Hepatocyte (in vitro differentiated cells): Measurements from ENCODE around the gene MUC2. TPM values are rescaled to one million over a fixed set of nuclear protein-coding genes. Genes with fewer than 3 reads are reported as not detected.

Experiments used
- DNase-seq: peaks from one replicate; pipeline ENCODE4 v3.0.0-alpha.2; 2016; ENCODE audit warnings: low spot score
- H2AFZ ChIP-seq: fragments of 200-600 bp; sonication (generic); 2 replicates; pipeline ENCODE4 v1.6.0; 2016; ENCODE audit warnings: antibody characterized with exemption, mild to moderate bottlenecking
- H3K27ac ChIP-seq: fragments of 200-600 bp; sonication (generic); 2 replicates; pipeline ENCODE4 v1.5.1; 2016; ENCODE audit warnings: mild to moderate bottlenecking
- H3K27me3 ChIP-seq: fragments of 200-600 bp; sonication (generic); 2 replicates; pipeline ENCODE4 v1.6.1; 2016
- H3K36me3 ChIP-seq: fragments of 200-600 bp; sonication (generic); replicated peaks from 2 replicates; pipeline ENCODE4 v1.5.1; 2016; ENCODE audit warnings: low read depth; ENCODE audit not compliant: insufficient read depth
- H3K4me1 ChIP-seq: fragments of 200-600 bp; sonication (generic); 2 replicates; pipeline ENCODE4 v1.5.1; 2016; ENCODE audit warnings: mild to moderate bottlenecking, moderate library complexity; ENCODE audit not compliant: insufficient read depth
- H3K4me2 ChIP-seq: fragments of 200-600 bp; sonication (generic); 2 replicates; pipeline ENCODE4 v1.6.0; 2016
- H3K4me3 ChIP-seq: fragments of 200-600 bp; sonication (generic); 2 replicates; pipeline ENCODE4 v1.5.1; 2016; ENCODE audit warnings: mild to moderate bottlenecking
- H3K79me2 ChIP-seq: fragments of 200-600 bp; sonication (generic); 2 replicates; pipeline ENCODE4 v1.6.0; 2017; ENCODE audit warnings: mild to moderate bottlenecking
- H3K9me2 ChIP-seq: fragments of 200-600 bp; sonication (generic); replicated peaks from 2 replicates; pipeline ENCODE4 v1.6.0; 2017; ENCODE audit warnings: mild to moderate bottlenecking; ENCODE audit not compliant: insufficient read depth
- H3K9me3 ChIP-seq: fragments of 200-600 bp; sonication (generic); 2 replicates; pipeline ENCODE4 v1.5.1; 2016; ENCODE audit warnings: low read depth, mild to moderate bottlenecking
- H4K20me1 ChIP-seq: fragments of 200-600 bp; sonication (generic); 2 replicates; pipeline ENCODE4 v1.6.0; 2016; ENCODE audit warnings: mild to moderate bottlenecking; ENCODE audit not compliant: insufficient read depth, poor library complexity, severe bottlenecking
- EZH2 ChIP-seq: fragments of 200-600 bp; sonication (generic); IDR thresholded peaks from 2 replicates; pipeline ENCODE4 v1.6.1; 2016; ENCODE audit warnings: antibody characterized with exemption, mild to moderate bottlenecking, borderline replicate concordance
- EZH2phosphoT487 ChIP-seq: fragments of 200-600 bp; sonication (generic); IDR thresholded peaks from one replicate; pipeline ENCODE4 v1.6.1; 2018; ENCODE audit warnings: antibody characterized with exemption, mild to moderate bottlenecking, low read depth, moderate library complexity; ENCODE audit not compliant: unreplicated experiment, severe bottlenecking
- WGBS: methylation state at CpG from one replicate; pipeline ENCODE4 v1.1.6; 2016; ENCODE audit warnings: low lambda C conversion rate; ENCODE audit errors: missing lambda C conversion rate; 5-methylcytosine and 5-hydroxymethylcytosine counted together
- polyA plus RNA-seq: library from polyadenylated mRNA; unstranded; fragments of >200 nt; fragmentation: Nextera tagmentation; extraction: Ambion mirVana; gene quantifications from 2 replicates; pipeline ENCODE4 v1.2.1, GENCODE V29; 2016
- total RNA-seq: library from RNA; depleted of rRNA; stranded (reverse); fragments of >200 nt; gene quantifications from 2 replicates; pipeline ENCODE4 v1.2.3, GENCODE V29; 2014
- TF ChIP-seq, protein P1 (sequence below): fragments of 200-600 bp; sonication (generic); IDR thresholded peaks from 2 replicates; pipeline ENCODE4 v1.5.1; 2016; ENCODE audit warnings: antibody characterized with exemption, mild to moderate bottlenecking; ENCODE audit not compliant: poor library complexity

Gene MUC2
- total and polyA plus RNA-seq, 2 experiments from 2014 or later: 0.77 to 6.7 TPM

DNA sequence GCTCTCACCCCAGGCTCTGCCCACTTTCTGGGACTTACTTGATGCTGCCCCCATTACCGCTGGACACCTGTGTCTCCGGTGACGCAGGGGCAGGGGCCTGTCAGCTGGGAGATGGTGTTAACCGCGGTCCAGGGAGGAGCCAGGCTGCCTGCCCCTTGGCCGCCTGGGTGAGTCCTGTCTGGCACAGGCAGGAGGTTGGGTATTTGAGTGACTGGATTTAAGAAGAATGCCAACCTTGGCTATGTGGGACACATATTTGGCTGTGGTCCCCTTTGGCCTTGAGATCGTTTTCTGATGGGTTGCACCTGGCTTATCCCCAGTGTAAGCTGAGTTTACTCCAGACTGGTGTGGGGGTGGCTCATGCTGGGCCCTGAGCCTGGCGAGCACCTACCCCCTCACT is 40.7 kb upstream of the MUC2 start:
- DNase-seq: no peak
- Histone ChIP-seq H3K9me3 (no peaks in the 10 kb centered on the region), H3K27me3 (no peaks in the 10 kb centered on the region), H3K9me2 (no peaks in the 10 kb centered on the region), H3K4me3 (no peak overlapping the region), H3K36me3 (no peaks in the 10 kb centered on the region), H4K20me1 (no peaks in the 10 kb centered on the region), H3K4me2 (no peak overlapping the region), H3K4me1 (no peaks in the 10 kb centered on the region), H2AFZ (no peak overlapping the region), H3K27ac (no peak overlapping the region), H3K79me2 (no peaks in the 10 kb centered on the region)
- WGBS: 93% methylated on average over 8 of the region's 8 CpGs
- TF ChIP-seq, protein P1, sequence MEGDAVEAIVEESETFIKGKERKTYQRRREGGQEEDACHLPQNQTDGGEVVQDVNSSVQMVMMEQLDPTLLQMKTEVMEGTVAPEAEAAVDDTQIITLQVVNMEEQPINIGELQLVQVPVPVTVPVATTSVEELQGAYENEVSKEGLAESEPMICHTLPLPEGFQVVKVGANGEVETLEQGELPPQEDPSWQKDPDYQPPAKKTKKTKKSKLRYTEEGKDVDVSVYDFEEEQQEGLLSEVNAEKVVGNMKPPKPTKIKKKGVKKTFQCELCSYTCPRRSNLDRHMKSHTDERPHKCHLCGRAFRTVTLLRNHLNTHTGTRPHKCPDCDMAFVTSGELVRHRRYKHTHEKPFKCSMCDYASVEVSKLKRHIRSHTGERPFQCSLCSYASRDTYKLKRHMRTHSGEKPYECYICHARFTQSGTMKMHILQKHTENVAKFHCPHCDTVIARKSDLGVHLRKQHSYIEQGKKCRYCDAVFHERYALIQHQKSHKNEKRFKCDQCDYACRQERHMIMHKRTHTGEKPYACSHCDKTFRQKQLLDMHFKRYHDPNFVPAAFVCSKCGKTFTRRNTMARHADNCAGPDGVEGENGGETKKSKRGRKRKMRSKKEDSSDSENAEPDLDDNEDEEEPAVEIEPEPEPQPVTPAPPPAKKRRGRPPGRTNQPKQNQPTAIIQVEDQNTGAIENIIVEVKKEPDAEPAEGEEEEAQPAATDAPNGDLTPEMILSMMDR: no peak
- no peak for TF ChIP-seq EZH2
- no peak for TF ChIP-seq EZH2phosphoT487

DNA sequence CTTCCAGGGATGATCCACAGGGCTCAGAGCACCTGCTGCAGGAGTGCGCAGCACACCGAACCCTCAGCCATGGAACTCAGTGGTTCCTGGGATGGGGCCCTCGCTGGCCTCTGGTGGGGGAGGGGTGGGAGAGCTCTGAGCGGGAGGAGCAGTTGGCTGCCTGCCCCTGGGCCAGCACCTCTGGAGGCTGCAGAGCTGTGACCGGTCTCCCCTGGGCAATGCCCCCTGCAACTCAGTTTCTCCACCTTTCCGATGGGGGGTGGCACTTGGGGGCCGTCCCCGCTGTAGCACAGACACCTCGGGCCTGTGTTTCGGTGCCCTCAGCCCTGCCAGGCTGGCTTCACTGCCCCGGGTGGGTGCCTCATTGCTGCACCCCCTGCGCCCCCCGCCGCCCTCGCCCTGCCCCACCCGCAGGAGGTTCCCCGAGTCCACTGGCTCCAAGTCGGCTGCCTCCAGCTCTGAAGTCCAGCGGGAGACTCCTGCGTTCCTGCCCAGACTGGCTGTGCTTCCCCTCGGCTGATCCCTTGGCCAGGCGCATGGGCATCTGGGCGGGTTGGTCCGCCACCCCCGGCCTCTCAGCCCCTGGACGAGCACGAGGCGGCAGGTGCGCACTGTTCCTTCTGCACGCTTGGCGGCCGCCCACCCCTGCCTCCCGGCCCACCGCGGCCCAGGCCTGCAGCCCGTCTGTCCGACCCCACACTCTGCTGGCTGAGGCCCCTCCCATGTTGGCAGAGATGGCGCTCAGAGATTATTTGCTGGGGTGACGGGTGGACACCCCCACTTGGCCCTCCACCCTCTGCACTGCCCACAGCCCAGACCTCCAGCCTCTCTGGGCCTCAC is 40.0 kb upstream of the MUC2 start:
- Histone ChIP-seq H3K27me3 (no peaks in the 10 kb centered on the region), H3K9me2 (no peaks in the 10 kb centered on the region), H2AFZ (no peak overlapping the region), H3K4me2 (no peak overlapping the region), H3K36me3 (no peaks in the 10 kb centered on the region), H3K4me1 (no peaks in the 10 kb centered on the region), H3K4me3 (no peak overlapping the region), H3K27ac (no peak overlapping the region), H3K9me3 (no peaks in the 10 kb centered on the region), H4K20me1 (no peaks in the 10 kb centered on the region), H3K79me2 (no peaks in the 10 kb centered on the region)
- 85% methylated on average over 29 of the region's 39 CpGs for WGBS
- no peak for DNase-seq
- no peak for TF ChIP-seq EZH2
- no peak for TF ChIP-seq EZH2phosphoT487
- TF ChIP-seq, protein P1: no peak

- H3K9me3 ChIP-seq: no peaks in the 10 kb centered on the region
- H3K4me2 ChIP-seq: no peak overlapping the region
- H4K20me1 ChIP-seq: no peaks in the 10 kb centered on the region
- H3K27ac ChIP-seq: no peak overlapping the region
- H3K9me2 ChIP-seq: no peaks in the 10 kb centered on the region
- no peaks in the 10 kb centered on the region for H3K36me3 ChIP-seq
- 93% methylated on average over 20 of the region's 29 CpGs for WGBS
- H3K4me3 ChIP-seq: no peak overlapping the region
- H3K27me3 ChIP-seq: no peaks in the 10 kb centered on the region
- TF ChIP-seq EZH2phosphoT487 (no peak), EZH2 (no peak)
- TF ChIP-seq, protein P1: no peak
- DNase-seq: no peak
- no peaks in the 10 kb centered on the region for H3K4me1 ChIP-seq
- H2AFZ ChIP-seq: no peak overlapping the region
- H3K79me2 ChIP-seq: no peaks in the 10 kb centered on the region
Measured at GRCh38 chr11:1035577-1036283, 38.9 kb upstream of the MUC2 start.
